Right ventricle myocardium inferior (tissue), 1 donor: ENCODE results near the gene CPNE9. TPM values are rescaled to one million over a fixed set of nuclear protein-coding genes. Genes with fewer than 3 reads are reported as not detected.

ENCODE experiments used
- total RNA-seq: library from RNA; stranded (reverse); fragmentation: NEBNext Ultra II Directional; extraction: Animal tissue kit (Norgen Biotek cat#: 25700); gene quantifications from one replicate; pipeline ENCODE4 v1.2.1, GENCODE V29; 2021
- donor health status: DM: no; HTN: yes; CAD: no; lungs with severe emphysema.

The CPNE9 gene
- total RNA-seq, 1 donor from 2014 or later = not detected

Other genes with a start within 250 kb of the CPNE9 start
- not detected for gene LHFPL4, start 150.0 kb upstream of the CPNE9 start, total RNA-seq
- gene MTMR14, start 54.3 kb upstream of the CPNE9 start, total RNA-seq = 43.9 TPM
- gene BRPF1, start 27.9 kb downstream of the CPNE9 start, total RNA-seq = 10.9 TPM
- 10.5 TPM for gene OGG1, start 46.1 kb downstream of the CPNE9 start, total RNA-seq
- gene CAMK1, start 66.1 kb downstream of the CPNE9 start, total RNA-seq = 18.4 TPM
- 48.4 TPM for gene TADA3, start 88.6 kb downstream of the CPNE9 start, total RNA-seq
- 70.8 TPM for gene ARPC4, start 89.2 kb downstream of the CPNE9 start, total RNA-seq
- gene TTLL3, start 106.4 kb downstream of the CPNE9 start, total RNA-seq = 10.6 TPM
- gene RPUSD3, start 140.2 kb downstream of the CPNE9 start, total RNA-seq = 40.7 TPM
- 6.7 TPM for gene CIDEC, start 176.4 kb downstream of the CPNE9 start, total RNA-seq
- gene JAGN1, start 186.8 kb downstream of the CPNE9 start, total RNA-seq = 19.1 TPM
- 0.78 TPM for gene IL17RE, start 199.0 kb downstream of the CPNE9 start, total RNA-seq
- gene IL17RC, start 213.3 kb downstream of the CPNE9 start, total RNA-seq = 33.7 TPM
- 67.5 TPM for gene CRELD1, start 230.0 kb downstream of the CPNE9 start, total RNA-seq
- 0.57 TPM for gene PRRT3, start 248.6 kb downstream of the CPNE9 start, total RNA-seq